PC-3 (cell line): Measurements from ENCODE around the gene SLC15A3. TPM values are rescaled to one million over a fixed set of nuclear protein-coding genes. Genes with fewer than 3 reads are reported as not detected.

Experiments
- ATAC-seq: fragments of 200-7000 bp; cut with Tn5 transposase; 2 replicates; pipeline ENCODE4 v1.9.1; 2020; ENCODE audit warnings: mild to moderate bottlenecking, moderate library complexity
- BruUV-seq: library from RNA; stranded (reverse); fragments of 400-500 nt; replicated peaks from 2 replicates; lab custom pipeline; 2021; lab: Mats Ljungman, UMichigan
- CTCF ChIA-PET: fragments of 300-600 bp; sonication (Branson Sonifier 250); formaldehyde crosslinking; loops from one replicate; lab custom pipeline; 2022; ENCODE audit warnings: antibody characterized with exemption; lab: Charles Lee
- POLR2A ChIA-PET: fragments of 300-600 bp; sonication (Branson Sonifier 250); formaldehyde crosslinking; loops from one replicate; lab custom pipeline; 2022; ENCODE audit warnings: antibody characterized with exemption; ENCODE audit not compliant: unreplicated experiment; lab: Charles Lee
- DNase-seq: peaks from one replicate; pipeline ENCODE4 v3.0.0-alpha.2; 2015
- H2AFZ ChIP-seq: fragments of 300-600 bp; sonication (generic); 2 replicates; pipeline ENCODE4 v1.6.0; 2016; ENCODE audit warnings: antibody characterized with exemption, low read length
- H3F3A ChIP-seq: fragments of 300-600 bp; sonication (generic); one replicate; pipeline ENCODE4 v1.6.0; 2017; ENCODE audit warnings: antibody characterized with exemption, low read length, control low read depth, mild to moderate bottlenecking; ENCODE audit not compliant: unreplicated experiment
- H3K27ac ChIP-seq: fragments of 300-600 bp; sonication (generic); 2 replicates; pipeline ENCODE4 v1.5.1; 2016; ENCODE audit warnings: mild to moderate bottlenecking, low read length
- H3K27me3 ChIP-seq: fragments of 300-600 bp; sonication (generic); 2 replicates; pipeline ENCODE4 v1.6.1; 2016; ENCODE audit warnings: low read length, mixed read lengths
- H3K36me3 ChIP-seq: fragments of 300-600 bp; sonication (generic); 2 replicates; pipeline ENCODE4 v1.6.1; 2016; ENCODE audit warnings: low read depth, mixed run types, low read length, mixed read lengths
- H3K4me1 ChIP-seq: fragments of 300-600 bp; sonication (generic); 2 replicates; pipeline ENCODE4 v1.5.1; 2016; ENCODE audit warnings: low read length; ENCODE audit not compliant: insufficient read depth
- H3K4me2 ChIP-seq: fragments of 300-600 bp; sonication (generic); 2 replicates; pipeline ENCODE4 v1.6.0; 2016; ENCODE audit warnings: low read length
- H3K4me3 ChIP-seq: fragments of 300-600 bp; sonication (generic); 2 replicates; pipeline ENCODE4 v1.5.1; 2016; ENCODE audit warnings: mild to moderate bottlenecking, low read length, mixed read lengths
- H3K79me2 ChIP-seq: fragments of 300-600 bp; sonication (generic); 2 replicates; pipeline ENCODE4 v1.6.1; 2017; ENCODE audit warnings: low read length, mixed read lengths
- H3K9ac ChIP-seq: fragments of 300-600 bp; sonication (generic); 2 replicates; pipeline ENCODE4 v1.6.0; 2016; ENCODE audit warnings: mild to moderate bottlenecking, low read length
- H3K9me2 ChIP-seq: fragments of 300-600 bp; sonication (generic); replicated peaks from 2 replicates; pipeline ENCODE4 v1.6.1; 2016; ENCODE audit warnings: mixed run types, low read length, mixed read lengths
- H3K9me3 ChIP-seq: fragments of 300-600 bp; sonication (generic); 2 replicates; pipeline ENCODE4 v1.6.1; 2016; ENCODE audit warnings: low read length, mixed read lengths
- H4K20me1 ChIP-seq: fragments of 300-600 bp; sonication (generic); 2 replicates; pipeline ENCODE4 v1.6.1; 2016; ENCODE audit warnings: low read length, mixed read lengths
- EZH2 ChIP-seq: fragments of 300-600 bp; sonication (generic); IDR thresholded peaks from one replicate; pipeline ENCODE4 v1.6.1; 2017; ENCODE audit warnings: antibody characterized with exemption, mild to moderate bottlenecking, low read length; ENCODE audit not compliant: unreplicated experiment
- EZH2phosphoT487 ChIP-seq: fragments of 300-600 bp; sonication (generic); IDR thresholded peaks from 2 replicates; pipeline ENCODE4 v1.6.1; 2018; ENCODE audit warnings: mild to moderate bottlenecking, antibody characterized with exemption, low read length, borderline replicate concordance
- intact Hi-C: fragments of 100-400 bp; cut with micrococcal nuclease; formaldehyde crosslinking; loops from 2 replicates; pipeline ENCODE4 v1.9.0; 2023
- total RNA-seq: library from RNA; depleted of rRNA; stranded (reverse); fragments of >200 nt; gene quantifications from 2 replicates; pipeline ENCODE4 v1.2.3, GENCODE V29; 2014
- TF ChIP-seq, protein P1 (sequence below): fragments of 300-600 bp; sonication (generic); conservative IDR thresholded peaks from 2 replicates; pipeline ENCODE4 v1.5.1; 2017; ENCODE audit warnings: antibody characterized with exemption, low read depth, mild to moderate bottlenecking, low read length

Gene SLC15A3
- total RNA-seq, 1 experiment from 2014 or later, result not detected

DNA sequence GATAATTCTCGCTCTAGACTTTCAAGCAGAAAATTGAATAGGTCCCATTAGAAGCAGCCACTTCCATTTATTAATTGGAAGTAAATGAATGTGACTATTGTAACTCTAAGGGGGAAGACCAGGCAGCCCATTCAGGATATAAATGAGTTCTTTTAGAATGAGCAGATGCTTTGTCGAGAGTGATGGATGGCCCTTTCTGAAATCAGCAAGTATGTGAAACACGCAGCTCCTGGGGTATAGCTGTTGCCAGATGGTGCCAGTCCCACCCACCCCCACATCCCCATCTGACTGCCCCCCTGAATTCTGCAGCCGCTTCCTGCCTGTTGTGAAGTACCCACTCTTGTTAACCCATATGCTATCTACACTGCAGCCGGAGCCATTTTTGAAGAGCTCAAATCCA is 3.7 kb downstream of the SLC15A3 start:
- Histone ChIP-seq H3K9me3 (no peaks in the 10 kb centered on the region), H2AFZ (no peak overlapping the region), H3K4me3 (no peak overlapping the region), H4K20me1 (no peaks in the 10 kb centered on the region), H3K36me3 (no peaks in the 10 kb centered on the region), H3K4me1 (0 out of 2 replicates have a peak, but pooled peaks cover 4% of the 10 kb centered on the region), H3K9me2 (no peaks in the 10 kb centered on the region), H3K27ac (no peak overlapping the region), H3K9ac (no peak overlapping the region), H3K79me2 (no peaks in the 10 kb centered on the region), H3K4me2 (no peak overlapping the region), H3F3A (no peaks in the 10 kb centered on the region), H3K27me3 (no peaks in the 10 kb centered on the region)
- intact Hi-C loops, result no loop called here
- ChIA-PET POLR2A (no interaction called here), CTCF (no interaction called here)
- ATAC-seq, result no peak
- no peak for DNase-seq
- TF ChIP-seq EZH2phosphoT487 (no peak), EZH2 (no peak)
- TF ChIP-seq, protein P1, sequence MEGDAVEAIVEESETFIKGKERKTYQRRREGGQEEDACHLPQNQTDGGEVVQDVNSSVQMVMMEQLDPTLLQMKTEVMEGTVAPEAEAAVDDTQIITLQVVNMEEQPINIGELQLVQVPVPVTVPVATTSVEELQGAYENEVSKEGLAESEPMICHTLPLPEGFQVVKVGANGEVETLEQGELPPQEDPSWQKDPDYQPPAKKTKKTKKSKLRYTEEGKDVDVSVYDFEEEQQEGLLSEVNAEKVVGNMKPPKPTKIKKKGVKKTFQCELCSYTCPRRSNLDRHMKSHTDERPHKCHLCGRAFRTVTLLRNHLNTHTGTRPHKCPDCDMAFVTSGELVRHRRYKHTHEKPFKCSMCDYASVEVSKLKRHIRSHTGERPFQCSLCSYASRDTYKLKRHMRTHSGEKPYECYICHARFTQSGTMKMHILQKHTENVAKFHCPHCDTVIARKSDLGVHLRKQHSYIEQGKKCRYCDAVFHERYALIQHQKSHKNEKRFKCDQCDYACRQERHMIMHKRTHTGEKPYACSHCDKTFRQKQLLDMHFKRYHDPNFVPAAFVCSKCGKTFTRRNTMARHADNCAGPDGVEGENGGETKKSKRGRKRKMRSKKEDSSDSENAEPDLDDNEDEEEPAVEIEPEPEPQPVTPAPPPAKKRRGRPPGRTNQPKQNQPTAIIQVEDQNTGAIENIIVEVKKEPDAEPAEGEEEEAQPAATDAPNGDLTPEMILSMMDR, result no peak
- BruUV-seq, result no TSS peak

DNA sequence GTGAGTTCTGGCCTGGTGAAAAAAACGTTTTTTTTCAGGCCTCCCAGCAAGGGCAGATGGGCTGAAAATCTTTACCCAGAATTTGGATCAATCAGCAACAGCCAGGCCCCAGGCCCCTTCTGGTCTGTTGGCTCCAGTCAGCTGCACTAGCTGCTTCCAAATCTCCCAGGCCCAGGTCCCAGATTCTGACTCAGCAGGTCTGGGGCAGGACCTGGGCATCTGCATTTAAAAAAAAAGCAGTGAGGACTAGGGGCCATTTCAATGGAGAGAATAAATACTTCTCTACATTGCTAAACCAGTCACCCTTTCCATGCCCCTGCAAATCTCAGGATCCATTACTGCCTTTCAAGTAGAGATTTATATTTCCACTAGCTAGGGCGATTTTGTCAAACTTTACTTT is 4.3 kb downstream of the SLC15A3 start:
- Histone ChIP-seq H3K4me3 (no peak overlapping the region), H3K9me2 (no peaks in the 10 kb centered on the region), H3K9ac (no peak overlapping the region), H3K27me3 (no peaks in the 10 kb centered on the region), H3K27ac (no peak overlapping the region), H3K4me1 (peaks cover 6% of the 10 kb centered on the region; the same call in 1 of the 2 replicates), H4K20me1 (no peaks in the 10 kb centered on the region), H3K79me2 (no peaks in the 10 kb centered on the region), H3K4me2 (no peak overlapping the region), H3K36me3 (no peaks in the 10 kb centered on the region), H2AFZ (no peak overlapping the region), H3K9me3 (no peaks in the 10 kb centered on the region), H3F3A (no peaks in the 10 kb centered on the region)
- intact Hi-C loops, result no loop called here
- DNase-seq (no peak), ATAC-seq (no peak)
- ChIA-PET CTCF (no interaction called here), POLR2A (no interaction called here)
- BruUV-seq, result no TSS peak
- TF ChIP-seq EZH2phosphoT487, result no peak

DNA sequence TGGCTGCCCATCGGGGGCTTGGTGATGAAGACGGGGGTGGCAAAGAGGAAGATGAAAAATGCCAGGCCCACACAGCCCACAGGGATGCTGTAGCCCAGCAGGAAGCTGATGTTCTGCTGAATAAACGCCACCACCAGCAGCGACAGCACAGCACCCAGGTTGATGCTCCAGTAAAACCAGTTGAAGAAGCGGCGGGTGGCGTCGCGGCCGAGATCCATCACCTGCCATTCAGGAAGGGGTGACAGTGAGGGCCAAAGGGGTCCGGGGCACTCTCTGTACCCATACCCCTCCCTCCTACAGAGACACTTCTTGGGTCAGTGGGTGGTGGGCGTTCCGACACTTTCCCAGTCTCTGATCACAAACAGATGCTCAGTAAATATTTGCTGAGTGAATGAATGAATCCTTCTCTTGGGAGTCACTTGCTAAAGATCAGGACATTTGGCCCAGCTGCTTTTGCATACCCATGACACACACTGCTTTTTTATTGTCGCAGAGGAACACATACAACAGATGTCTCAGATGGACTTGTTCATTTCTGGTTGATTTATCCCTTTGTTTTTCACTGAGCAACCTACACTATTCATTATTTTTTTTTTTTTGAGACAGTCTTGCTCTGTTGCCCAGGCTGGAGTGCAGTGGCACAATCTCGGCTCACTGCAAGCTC is 5.2 kb downstream of the SLC15A3 start:
- H3K27me3 ChIP-seq, result no peaks in the 10 kb centered on the region
- H4K20me1 ChIP-seq, result no peaks in the 10 kb centered on the region
- ChIA-PET POLR2A (no interaction called here), CTCF (no interaction called here)
- intact Hi-C loops, result no loop called here
- H3K9me2 ChIP-seq, result no peaks in the 10 kb centered on the region
- BruUV-seq, result no TSS peak
- no peaks in the 10 kb centered on the region for H3K9me3 ChIP-seq
- H3K79me2 ChIP-seq, result no peaks in the 10 kb centered on the region
- H3F3A ChIP-seq, result no peaks in the 10 kb centered on the region
- H3K4me1 ChIP-seq, result peaks cover 6% of the 10 kb centered on the region; the same call in 1 of the 2 replicates
- DNase-seq (no peak), ATAC-seq (no peak)
- H3K4me3 ChIP-seq, result no peak overlapping the region
- H3K9ac ChIP-seq, result no peak overlapping the region
- H3K27ac ChIP-seq, result no peak overlapping the region
- no peak overlapping the region for H2AFZ ChIP-seq
- no peaks in the 10 kb centered on the region for H3K36me3 ChIP-seq
- H3K4me2 ChIP-seq, result no peak overlapping the region
- TF ChIP-seq EZH2 (no peak), EZH2phosphoT487 (no peak)
- TF ChIP-seq, protein P1, result no peak
